Measurements from ENCODE around the gene DNAH5.

The DNAH5 gene

GRCh38 chr5:13943676-13944075 is 812 bp downstream of the DNAH5 start:
- Histone ChIP-seq H3K4me1 (no peaks in the 10 kb centered on the region), H3K9ac (no peak overlapping the region), H3K27ac (no peak overlapping the region), H4K20me1 (no peaks in the 10 kb centered on the region), H3K4me2 (no peak overlapping the region), H3K36me3 (no peaks in the 10 kb centered on the region), H3K27me3 (no peaks in the 10 kb centered on the region), H3K4me3 (no peak overlapping the region), H3K9me3 (no peaks in the 10 kb centered on the region)
- no peak for TF ChIP-seq Cebpa-rat (IDR thresholded peaks at IDR 0.05)

GRCh38 chr5:13941468-13941867 is 3.0 kb downstream of the DNAH5 start:
- Histone ChIP-seq H3K36me3 (no peaks in the 10 kb centered on the region), H3K9ac (no peak overlapping the region), H3K9me3 (no peaks in the 10 kb centered on the region), H3K4me2 (no peak overlapping the region), H4K20me1 (no peaks in the 10 kb centered on the region), H3K4me3 (no peak overlapping the region), H3K27ac (no peak overlapping the region), H3K4me1 (no peaks in the 10 kb centered on the region), H3K27me3 (no peaks in the 10 kb centered on the region)
- no peak for TF ChIP-seq Cebpa-rat (IDR thresholded peaks at IDR 0.05)

GRCh38 chr5:13939638-13940037 is 4.8 kb downstream of the DNAH5 start:
- no peak overlapping the region for H3K9ac ChIP-seq
- no peak overlapping the region for H3K4me2 ChIP-seq
- no peak overlapping the region for H3K27ac ChIP-seq
- no peaks in the 10 kb centered on the region for H3K27me3 ChIP-seq
- TF ChIP-seq Cebpa-rat (IDR thresholded peaks at IDR 0.05), result no peak
- H3K9me3 ChIP-seq, result 0 out of 2 replicates have a peak, but pooled peaks cover 1% of the 10 kb centered on the region
- H3K36me3 ChIP-seq, result no peaks in the 10 kb centered on the region
- H4K20me1 ChIP-seq, result no peaks in the 10 kb centered on the region
- H3K4me3 ChIP-seq, result no peak overlapping the region
- H3K4me1 ChIP-seq, result no peaks in the 10 kb centered on the region

- no peaks in the 10 kb centered on the region for H3K27me3 ChIP-seq
- H3K4me1 ChIP-seq, result no peaks in the 10 kb centered on the region
- peaks cover 14% of the 10 kb centered on the region for H3K9me3 ChIP-seq
- no peak overlapping the region for H3K27ac ChIP-seq
- no peak for TF ChIP-seq Cebpa-rat (IDR thresholded peaks at IDR 0.05)
- no peak overlapping the region for H3K4me3 ChIP-seq
- no peaks in the 10 kb centered on the region for H4K20me1 ChIP-seq
- H3K36me3 ChIP-seq, result no peaks in the 10 kb centered on the region
- H3K4me2 ChIP-seq, result no peak overlapping the region
- no peak overlapping the region for H3K9ac ChIP-seq
Observed at GRCh38 chr5:13934921-13935320, 9.6 kb downstream of the DNAH5 start.

GRCh38 chr5:13934125-13934524 is 10.4 kb downstream of the DNAH5 start:
- H4K20me1 ChIP-seq, result no peaks in the 10 kb centered on the region
- H3K9ac ChIP-seq, result no peak overlapping the region
- H3K4me3 ChIP-seq, result no peak overlapping the region
- no peaks in the 10 kb centered on the region for H3K36me3 ChIP-seq
- no peak for TF ChIP-seq Cebpa-rat (IDR thresholded peaks at IDR 0.05)
- H3K27me3 ChIP-seq, result no peaks in the 10 kb centered on the region
- H3K4me1 ChIP-seq, result no peaks in the 10 kb centered on the region
- no peak overlapping the region for H3K27ac ChIP-seq
- H3K9me3 ChIP-seq, result peaks cover 14% of the 10 kb centered on the region
- H3K4me2 ChIP-seq, result no peak overlapping the region

GRCh38 chr5:13932561-13932960 is 11.9 kb downstream of the DNAH5 start:
- H3K4me2 ChIP-seq, result no peak overlapping the region
- no peaks in the 10 kb centered on the region for H3K36me3 ChIP-seq
- H3K4me3 ChIP-seq, result no peak overlapping the region
- no peak overlapping the region for H3K9ac ChIP-seq
- peaks cover 14% of the 10 kb centered on the region for H3K9me3 ChIP-seq
- no peak for TF ChIP-seq Cebpa-rat (IDR thresholded peaks at IDR 0.05)
- H3K27me3 ChIP-seq, result no peaks in the 10 kb centered on the region
- no peaks in the 10 kb centered on the region for H4K20me1 ChIP-seq
- no peak overlapping the region for H3K27ac ChIP-seq
- no peaks in the 10 kb centered on the region for H3K4me1 ChIP-seq

- Histone ChIP-seq H3K4me2 (no peak overlapping the region), H3K9me3 (peaks cover 14% of the 10 kb centered on the region), H3K27me3 (no peaks in the 10 kb centered on the region), H3K27ac (no peak overlapping the region), H3K9ac (no peak overlapping the region), H3K4me1 (no peaks in the 10 kb centered on the region), H3K36me3 (no peaks in the 10 kb centered on the region), H3K4me3 (no peak overlapping the region), H4K20me1 (no peaks in the 10 kb centered on the region)
- TF ChIP-seq Cebpa-rat (IDR thresholded peaks at IDR 0.05), result no peak
Observed at GRCh38 chr5:13932011-13932410, 12.5 kb downstream of the DNAH5 start.

GRCh38 chr5:13930541-13931171 is 13.8 kb downstream of the DNAH5 start:
- Histone ChIP-seq H3K4me3 (no peak overlapping the region), H3K4me1 (no peaks in the 10 kb centered on the region), H3K9ac (no peak overlapping the region), H3K27ac (no peak overlapping the region), H3K4me2 (no peak overlapping the region), H3K9me3 (peaks cover 14% of the 10 kb centered on the region), H3K36me3 (no peaks in the 10 kb centered on the region), H4K20me1 (no peaks in the 10 kb centered on the region), H3K27me3 (no peaks in the 10 kb centered on the region)
- no peak for TF ChIP-seq Cebpa-rat (IDR thresholded peaks at IDR 0.05)

- TF ChIP-seq Cebpa-rat (IDR thresholded peaks at IDR 0.05), result no peak
Observed at GRCh38 chr5:13926731-13927130, 17.8 kb downstream of the DNAH5 start.

GRCh38 chr5:13921578-13921977 is 22.9 kb downstream of the DNAH5 start:
- TF ChIP-seq Cebpa-rat (IDR thresholded peaks at IDR 0.05), result no peak

More at GRCh38 chr5:13926731-13927130, 17.8 kb downstream of the DNAH5 start:
- no peak overlapping the region for H3K27ac ChIP-seq
- no peaks in the 10 kb centered on the region for H3K4me1 ChIP-seq
- no peaks in the 10 kb centered on the region for H4K20me1 ChIP-seq
- H3K27me3 ChIP-seq, result no peaks in the 10 kb centered on the region
- no peak overlapping the region for H3K4me3 ChIP-seq
- H3K36me3 ChIP-seq, result no peaks in the 10 kb centered on the region
- no peak overlapping the region for H3K9ac ChIP-seq
- no peaks in the 10 kb centered on the region for H3K9me3 ChIP-seq
- no peak overlapping the region for H3K4me2 ChIP-seq

GRCh38 chr5:13919786-13920185 is 24.7 kb downstream of the DNAH5 start:
- no peak overlapping the region for H3K9ac ChIP-seq
- H3K4me3 ChIP-seq, result no peak overlapping the region
- H3K27me3 ChIP-seq, result no peaks in the 10 kb centered on the region
- no peaks in the 10 kb centered on the region for H3K36me3 ChIP-seq
- no peaks in the 10 kb centered on the region for H4K20me1 ChIP-seq
- H3K4me2 ChIP-seq, result no peak overlapping the region
- H3K9me3 ChIP-seq, result no peaks in the 10 kb centered on the region
- no peak for TF ChIP-seq Cebpa-rat (IDR thresholded peaks at IDR 0.05)
- H3K27ac ChIP-seq, result no peak overlapping the region
- no peaks in the 10 kb centered on the region for H3K4me1 ChIP-seq

More at GRCh38 chr5:13921578-13921977, 22.9 kb downstream of the DNAH5 start:
- Histone ChIP-seq H3K27ac (no peak overlapping the region), H3K4me3 (no peak overlapping the region), H3K27me3 (no peaks in the 10 kb centered on the region), H3K4me1 (no peaks in the 10 kb centered on the region), H3K36me3 (no peaks in the 10 kb centered on the region), H4K20me1 (no peaks in the 10 kb centered on the region), H3K9ac (no peak overlapping the region), H3K4me2 (no peak overlapping the region), H3K9me3 (no peaks in the 10 kb centered on the region)

Data from BLaER1 (cell line).